Skin of body (tissue), 2 donors: ENCODE data around the gene RAPGEF4. TPM values are rescaled to one million over a fixed set of nuclear protein-coding genes. Genes with fewer than 3 reads are reported as not detected.
A peak's percentile ranks its signal among the peaks of the same experiment; 100 is the strongest.

Experiments
- DNase-seq: peaks from one replicate; lab custom pipeline; 2025; lab: John Stamatoyannopoulos, UW
- total RNA-seq: library from RNA; depleted of rRNA; stranded (reverse); fragments of >200 nt; gene quantifications from one replicate; pipeline ENCODE4 v1.2.3, GENCODE V29; 2014

The RAPGEF4 gene
- total RNA-seq, 1 donor from 2014 or later = 10.3 TPM

- peak; percentile 62 for DNase-seq
These were observed 196.4 kb downstream of the RAPGEF4 start for GRCh38 chr2:172931918-172932520.

DNA sequence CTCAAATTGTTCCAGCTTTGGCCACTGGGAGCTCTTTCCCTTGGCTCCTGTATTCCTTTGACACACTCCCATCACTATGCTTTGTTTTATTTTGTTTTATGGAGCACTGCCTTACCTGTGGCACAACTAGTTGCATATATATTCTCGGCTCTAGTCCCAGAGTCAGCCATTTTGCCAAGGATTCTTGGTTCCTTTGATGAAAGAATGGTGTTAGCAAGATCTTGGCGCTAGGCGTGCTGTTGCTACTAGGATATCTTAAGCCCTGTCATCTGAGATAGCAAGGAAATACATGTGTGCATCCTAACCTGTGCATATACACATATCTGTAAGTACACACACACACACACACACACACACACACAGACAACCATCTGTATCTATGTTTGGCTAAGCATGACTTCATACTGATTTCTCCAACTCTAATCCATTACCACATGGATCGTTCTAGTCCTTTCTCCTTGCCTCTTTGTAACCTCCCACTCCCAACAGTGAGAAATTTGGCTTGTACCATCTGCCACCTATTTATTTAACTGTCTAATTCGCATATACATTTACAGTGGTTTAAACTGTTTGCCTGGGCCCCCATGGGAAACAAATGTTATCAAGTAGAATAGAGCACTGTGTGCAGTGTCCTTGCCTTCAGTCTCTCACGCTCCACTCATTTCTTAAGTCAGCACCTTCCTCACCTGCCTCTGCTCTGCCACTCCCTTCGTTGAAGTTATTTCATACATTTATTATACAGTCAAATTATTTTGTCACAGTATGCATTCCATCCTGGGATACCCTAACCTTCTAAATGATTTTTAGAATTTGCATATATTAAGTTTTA, 202.5 kb downstream of the RAPGEF4 start:
- no peak for DNase-seq

DNA sequence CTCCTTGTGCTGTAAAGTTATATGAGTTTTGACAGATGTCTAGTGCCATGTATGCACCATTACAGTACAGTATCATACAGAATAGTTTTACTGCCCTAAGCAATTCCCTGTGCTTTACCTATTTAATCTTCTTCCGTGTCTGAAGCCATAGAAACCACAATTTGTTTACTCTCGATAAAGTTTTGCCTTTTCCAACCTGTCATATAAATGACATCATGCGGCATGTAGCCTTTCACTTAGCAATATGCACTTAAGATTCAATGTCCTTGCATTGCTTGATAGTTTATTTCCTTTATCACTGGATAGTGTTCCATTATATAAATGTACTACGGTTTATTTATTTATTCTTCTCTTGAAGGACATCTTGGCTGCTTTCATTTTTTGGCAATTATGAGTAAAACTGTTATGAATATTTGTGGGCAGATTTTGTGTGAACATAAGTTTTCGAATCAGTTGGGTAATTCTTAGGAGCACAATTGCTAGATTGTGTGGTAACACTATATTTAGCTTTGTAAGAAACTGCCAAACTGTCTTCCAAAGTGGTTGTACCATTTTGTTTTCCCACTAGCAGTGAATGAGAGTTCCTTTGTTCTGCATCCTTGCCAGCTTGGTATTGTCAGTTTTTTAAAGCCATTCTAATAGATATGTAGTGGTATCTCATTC, 203.2 kb downstream of the RAPGEF4 start:
- no peak for DNase-seq

GRCh38 chr2:172943539-172943938, 207.9 kb downstream of the RAPGEF4 start:
- DNase-seq = no peak

DNA sequence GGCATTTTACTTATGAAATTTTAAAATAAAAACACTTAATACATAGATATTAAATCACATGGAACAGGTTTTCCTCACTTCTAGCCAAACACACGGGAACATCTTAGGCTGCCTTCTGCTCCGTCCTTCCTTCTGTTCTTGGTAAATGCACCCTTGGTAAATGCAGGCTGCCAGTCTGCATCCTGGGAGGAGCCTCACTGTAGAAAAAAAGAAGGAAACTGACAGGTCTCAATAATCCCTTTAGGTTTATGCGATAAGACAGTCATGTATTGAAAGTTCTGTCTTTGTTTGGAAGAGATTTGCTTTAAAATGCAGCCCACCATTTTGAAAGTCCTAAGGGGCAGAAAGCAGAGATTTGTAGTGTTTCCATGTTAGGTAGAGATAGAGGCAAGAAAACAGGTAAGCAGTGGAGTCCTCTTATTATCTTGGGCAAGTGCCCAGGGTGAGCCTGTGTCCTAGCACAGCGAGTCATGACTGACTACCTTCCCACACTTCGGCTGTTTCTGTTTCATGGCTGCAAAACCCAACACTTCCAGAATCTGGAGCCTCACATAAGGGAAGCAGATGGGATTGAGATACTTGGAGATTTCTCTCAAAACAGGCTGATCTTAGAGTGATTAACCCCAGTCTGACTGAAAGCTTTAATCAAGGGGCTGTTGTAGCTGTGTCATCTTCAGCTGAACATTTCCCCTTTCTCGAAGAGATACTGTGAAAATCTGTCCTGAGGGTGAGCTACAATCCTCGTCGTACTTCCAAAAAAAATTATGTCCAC, 208.6 kb downstream of the RAPGEF4 start:
- peak; percentile 41 for DNase-seq

DNA sequence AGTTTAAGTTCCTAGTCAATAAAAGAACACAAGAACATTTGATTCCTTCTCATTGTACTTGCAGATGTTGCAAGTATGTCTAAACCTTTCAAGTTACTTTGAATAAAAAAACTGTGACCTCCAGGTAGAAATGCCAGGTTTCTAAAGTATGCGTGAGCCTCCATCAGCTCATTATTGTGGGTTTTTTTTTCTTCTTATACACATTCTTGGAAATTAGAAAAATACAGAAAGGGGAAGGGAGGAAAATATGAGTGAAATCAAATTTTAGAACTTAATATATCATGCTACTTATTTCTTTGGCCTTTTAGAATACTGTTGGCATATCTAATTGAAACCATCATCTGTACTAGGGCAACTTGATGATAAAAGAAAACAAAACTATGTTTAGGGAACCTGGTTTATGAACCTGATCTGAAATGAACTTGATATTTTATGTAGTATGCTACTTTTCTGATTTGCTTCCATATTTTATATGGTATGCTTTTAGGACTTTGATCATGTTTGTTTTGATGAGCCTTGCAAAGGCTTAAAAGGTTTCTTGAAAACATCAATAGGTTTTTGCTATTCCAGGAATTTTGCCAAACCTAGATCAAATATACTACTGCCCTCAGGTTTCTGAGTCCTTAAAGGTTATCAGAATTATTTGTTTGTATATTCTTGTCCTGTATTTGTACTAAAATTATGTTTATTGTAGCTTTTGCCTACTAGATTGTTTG, 209.3 kb downstream of the RAPGEF4 start:
- no peak for DNase-seq

GRCh38 chr2:172945510-172945850, 209.8 kb downstream of the RAPGEF4 start:
- DNase-seq = no peak

DNA sequence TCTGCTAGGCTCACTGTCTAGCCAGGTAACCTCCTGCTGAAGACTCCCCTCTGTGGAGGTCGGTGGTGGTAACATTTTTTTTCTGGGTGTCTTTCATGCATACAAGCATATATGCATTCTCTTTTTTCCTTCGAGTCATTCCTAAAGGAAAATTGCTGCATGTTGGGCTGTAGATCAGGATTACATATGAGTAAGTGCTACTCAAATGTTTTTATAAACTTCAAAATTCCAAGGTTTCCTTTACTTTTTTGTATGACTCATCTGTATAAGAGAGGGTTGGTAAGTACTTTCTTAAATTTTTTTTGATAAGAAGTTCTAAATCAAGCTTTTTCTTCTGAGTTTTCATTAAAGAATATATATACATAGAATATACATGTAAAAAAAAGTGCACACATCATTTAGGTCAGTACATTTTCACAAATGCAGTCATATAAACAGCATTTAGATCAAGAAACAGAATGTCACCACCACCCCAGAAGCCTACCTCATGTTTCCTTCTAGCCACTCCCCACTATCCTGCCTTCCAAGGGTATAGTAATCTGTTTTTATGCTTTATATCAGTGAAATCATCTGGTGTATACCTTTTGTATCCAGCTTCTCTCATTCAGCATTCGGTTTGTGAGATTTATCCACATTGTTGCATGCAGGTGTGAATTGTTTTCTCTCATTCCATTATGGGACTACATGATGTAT, 212.0 kb downstream of the RAPGEF4 start:
- no peak for DNase-seq

GRCh38 chr2:172949522-172949921, 213.9 kb downstream of the RAPGEF4 start:
- DNase-seq = no peak

- no peak for DNase-seq
These were observed 214.9 kb downstream of the RAPGEF4 start for GRCh38 chr2:172950565-172950964.

DNA sequence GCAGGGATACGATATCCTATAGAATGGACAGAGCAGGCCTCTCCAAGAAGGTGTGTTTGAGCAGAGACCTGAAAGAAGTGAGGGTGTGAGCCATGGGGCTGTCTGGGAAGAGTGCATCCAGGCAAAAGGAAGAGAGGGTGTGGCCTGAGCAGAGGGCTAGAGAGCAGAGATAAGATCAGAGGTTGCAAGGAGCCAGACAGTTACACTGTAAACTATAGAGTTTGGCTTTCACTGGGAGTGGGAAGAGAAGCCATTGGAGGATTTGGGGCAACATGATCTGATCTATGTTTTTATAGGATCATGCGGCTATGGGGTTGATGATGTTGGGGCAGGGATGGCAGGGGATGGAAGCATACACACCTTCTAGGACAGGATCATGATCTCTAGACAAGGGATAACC, 215.9 kb downstream of the RAPGEF4 start:
- DNase-seq = no peak

- DNase-seq = no peak
These were observed 217.8 kb downstream of the RAPGEF4 start for GRCh38 chr2:172953411-172953810.

DNA sequence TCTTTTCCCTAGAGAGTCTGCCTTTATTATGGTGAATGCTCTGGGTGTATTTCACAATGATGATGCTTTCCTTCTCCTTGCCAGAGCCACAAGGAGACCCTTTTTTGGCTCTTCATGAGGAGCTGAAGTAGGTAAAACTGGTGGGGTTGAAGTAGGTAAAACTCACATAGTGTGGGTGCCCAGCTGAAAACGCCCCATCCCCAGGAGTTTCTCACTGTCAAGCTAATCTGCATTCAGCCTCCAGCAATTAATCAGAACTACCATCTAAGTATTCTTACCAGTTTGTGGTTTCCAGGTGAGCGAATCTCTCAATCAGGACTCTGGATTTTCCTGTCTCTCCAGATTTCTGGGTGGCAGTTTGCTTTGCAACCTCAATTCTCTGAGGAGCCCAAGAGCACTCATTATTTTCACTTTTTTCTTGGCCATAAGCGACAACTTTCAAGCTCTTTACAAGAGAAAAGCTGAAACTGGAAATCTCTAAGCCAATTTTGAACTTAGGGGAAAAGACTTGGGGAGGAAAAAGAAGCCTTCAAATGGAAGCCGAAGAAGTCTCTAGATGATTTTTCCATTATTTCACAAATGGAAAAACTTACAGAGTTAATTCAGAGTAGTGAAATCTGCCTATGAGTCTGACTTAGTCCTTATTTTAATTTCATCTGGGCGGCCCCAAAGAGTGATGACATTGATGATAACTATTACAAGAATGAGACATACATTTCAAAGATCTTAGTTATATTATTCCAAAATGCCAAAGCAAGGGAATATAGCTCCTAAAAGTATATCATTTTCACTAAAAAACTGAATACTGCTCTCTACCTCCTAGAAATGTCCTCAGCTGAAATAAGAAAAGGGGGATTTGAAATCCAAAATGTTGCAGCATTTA, 218.6 kb downstream of the RAPGEF4 start:
- DNase-seq = no peak

DNA sequence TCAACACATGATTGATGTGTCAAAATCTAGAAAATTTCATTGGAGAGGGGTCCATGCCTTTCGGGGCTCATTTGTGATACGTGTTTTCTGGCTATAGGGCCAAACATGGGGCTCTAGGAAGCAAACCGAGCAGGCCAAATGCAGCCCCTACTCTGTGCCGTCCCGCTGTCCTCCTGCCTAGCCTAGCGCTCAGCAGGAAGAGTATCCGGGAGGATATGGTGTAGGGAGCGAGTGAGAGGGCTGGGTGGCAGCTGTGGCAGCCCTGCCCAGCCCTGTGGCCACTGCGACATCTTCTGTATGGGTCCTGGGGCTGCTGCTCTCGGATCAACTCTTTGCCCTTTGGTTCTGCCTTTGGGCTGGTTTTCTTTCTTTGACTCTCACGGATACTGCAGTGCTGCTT, 219.9 kb downstream of the RAPGEF4 start:
- no peak for DNase-seq

DNA sequence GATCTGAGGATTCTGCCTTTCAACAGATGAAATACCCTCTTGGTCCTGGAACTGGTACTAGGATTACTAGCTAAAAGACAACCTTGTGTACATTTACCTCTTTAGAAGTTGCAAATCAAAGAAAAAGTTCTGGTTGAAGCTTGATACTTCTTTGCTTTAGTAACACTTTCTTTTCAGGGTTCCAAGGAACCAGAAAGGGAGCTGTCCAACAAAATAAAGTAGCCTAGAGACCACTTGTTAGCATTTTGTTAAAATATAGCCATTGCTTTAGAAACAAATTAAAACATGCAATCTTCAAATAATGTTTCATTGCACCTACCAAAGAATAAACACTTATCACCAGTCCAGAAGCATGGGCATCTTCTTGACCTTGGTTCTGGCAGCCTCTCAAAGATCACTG, 222.1 kb downstream of the RAPGEF4 start:
- DNase-seq = no peak

DNA sequence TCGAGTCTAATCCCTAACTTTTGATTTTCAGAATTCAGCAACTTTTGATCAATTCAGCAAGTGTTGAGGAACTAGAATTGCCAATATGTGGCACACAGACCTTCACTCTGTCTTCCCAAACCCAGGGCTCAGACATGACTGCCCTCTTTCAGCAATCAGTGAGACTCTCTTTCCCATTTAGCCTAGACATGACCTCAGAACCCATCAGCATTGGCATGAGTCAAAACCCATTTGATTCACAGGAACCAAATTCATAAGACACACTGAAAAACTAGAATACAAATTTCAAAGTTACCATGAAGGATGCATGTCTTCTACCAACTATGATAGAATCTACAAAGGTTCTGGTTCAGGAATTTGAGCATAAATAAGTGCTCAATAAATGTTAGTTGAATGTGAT, 226.4 kb downstream of the RAPGEF4 start:
- no peak for DNase-seq

- DNase-seq = no peak
These were observed 227.2 kb downstream of the RAPGEF4 start for GRCh38 chr2:172962824-172963223.

DNA sequence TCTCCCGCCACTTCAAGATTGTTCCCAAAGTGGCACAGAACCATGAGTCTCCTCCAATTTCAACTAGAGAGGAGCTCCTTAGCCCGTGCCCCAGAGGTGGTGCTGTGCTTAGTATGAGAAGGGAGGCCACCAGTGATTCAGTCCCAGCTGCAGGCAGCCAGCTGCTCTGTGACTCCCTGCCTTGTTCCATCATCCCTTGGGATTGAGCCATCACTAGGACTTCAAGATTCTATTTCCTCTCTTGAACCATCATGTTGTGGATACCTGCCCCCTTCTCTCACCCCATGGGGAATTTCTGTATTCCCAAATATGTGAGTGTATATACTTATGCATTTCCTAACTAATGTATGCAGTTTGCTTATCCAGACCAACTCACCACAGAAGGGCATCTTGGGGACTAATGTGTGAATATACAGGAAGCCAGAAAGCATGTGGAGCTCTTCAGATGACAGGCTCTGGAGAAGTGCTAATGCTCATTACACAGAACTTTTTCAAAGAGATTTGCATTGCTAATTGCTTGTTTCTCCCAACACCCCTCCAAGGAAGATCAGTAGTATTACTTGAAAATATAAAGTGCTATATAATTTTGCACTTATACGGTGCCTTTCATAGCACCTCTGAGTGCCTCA, 229.0 kb downstream of the RAPGEF4 start:
- DNase-seq = no peak
